HG03066 (cell line): ENCODE measurements around the gene ATG14.

ENCODE experiments used
- ATAC-seq: cut with Tn5 transposase; IDR thresholded peaks from one replicate; pipeline ENCODE4 v1.9.1; 2021; ENCODE audit warnings: low read depth; ENCODE audit not compliant: unreplicated experiment

ATG14 gene

GRCh38 chr14:55324812-55325211, 86.8 kb downstream of the ATG14 start:
- ATAC-seq = no peak

- no peak for ATAC-seq
Observed at GRCh38 chr14:55323910-55324309, 87.7 kb downstream of the ATG14 start.

- ATAC-seq = no peak
Observed at GRCh38 chr14:55318694-55319093, 92.9 kb downstream of the ATG14 start.

GRCh38 chr14:55317542-55318306, 93.9 kb downstream of the ATG14 start:
- no peak for ATAC-seq

- ATAC-seq = no peak
Observed at GRCh38 chr14:55316564-55316963, 95.1 kb downstream of the ATG14 start.
